SK-N-SH (cell line): ENCODE data around the gene NPIPB8. TPM values are rescaled to one million over a fixed set of nuclear protein-coding genes. Genes with fewer than 3 reads are reported as not detected.
"Not testable (repeated sequence)": the region's sequence is repeated elsewhere in the genome, so short reads cannot be mapped to it uniquely, and the experiment has no call there.

Experiments used
- CTCF ChIA-PET: fragments of 300-600, 350-600 bp; formaldehyde crosslinking; extraction: SDS; loops from one replicate; lab custom pipeline; 2021; lab: Yijun Ruan, JAX
- POLR2A ChIA-PET: fragments of 350-600 bp; sonication (Branson Sonifier 250); formaldehyde crosslinking; extraction: SDS; loops from one replicate; lab custom pipeline; 2020; ENCODE audit warnings: antibody characterized with exemption, inconsistent platforms; lab: Yijun Ruan, JAX
- DNase-seq: peaks from one replicate; pipeline ENCODE4 v3.0.0; 2012
- H2AFZ ChIP-seq: fragments of 200-600 bp; sonication (generic); 2 replicates; pipeline ENCODE4 v1.8.1; 2016; ENCODE audit warnings: antibody characterized with exemption, mild to moderate bottlenecking, low read depth
- H3F3A ChIP-seq: fragments of 200-600 bp; sonication (generic); replicated peaks from 2 replicates; pipeline ENCODE3; 2016; ENCODE audit warnings: antibody characterized with exemption, mild to moderate bottlenecking; ENCODE audit not compliant: insufficient read depth
- H3K27ac ChIP-seq, 2 experiments: fragments of 200-500 bp in 1 of 2; fragments of 200-600 bp in 1 of 2; sonication (Bioruptor generic) in 1 of 2; sonication (generic), shearing (Covaris generic) in 1 of 2; 2 replicates each; pipeline versions ENCODE4 v1.5.1 to v1.6.1; 2014 to 2016; ENCODE audit warnings: low read depth in 2 of 2, inconsistent platforms in 1 of 2, low read length in 1 of 2, mild to moderate bottlenecking in 1 of 2, mixed read lengths in 1 of 2
- H3K27me3 ChIP-seq: fragments of 200-600 bp; sonication (generic), shearing (Covaris generic); 2 replicates; pipeline ENCODE4 v1.6.1; 2016; ENCODE audit warnings: mixed run types; ENCODE audit not compliant: insufficient read depth
- H3K36me3 ChIP-seq, 2 experiments: fragments of 200-500 bp in 1 of 2; fragments of 200-600 bp in 1 of 2; sonication (Bioruptor generic) in 1 of 2; sonication (generic) in 1 of 2; replicated peaks in 1 of 2; 2 replicates each; pipeline versions ENCODE3 to v1.5.1; 2014 to 2016; ENCODE audit warnings: low read length in 1 of 2, mild to moderate bottlenecking in 1 of 2; ENCODE audit not compliant: insufficient read depth in 2 of 2, control insufficient read depth in 1 of 2
- H3K4me1 ChIP-seq, 2 experiments: fragments of 200-500 bp in 1 of 2; fragments of 200-600 bp in 1 of 2; sonication (Bioruptor generic) in 1 of 2; sonication (generic), shearing (Covaris generic) in 1 of 2; 2 replicates each; pipeline versions ENCODE4 v1.5.1 to v1.6.1; 2014 to 2016; ENCODE audit warnings: low read depth in 1 of 2, low read length in 1 of 2, mixed run types in 1 of 2; ENCODE audit not compliant: insufficient read depth in 2 of 2, control insufficient read depth in 1 of 2
- H3K4me2 ChIP-seq: fragments of 200-600 bp; sonication (generic), shearing (Covaris generic); 2 replicates; pipeline ENCODE4 v1.6.1; 2017; ENCODE audit warnings: mixed run types
- H3K4me3 ChIP-seq, 2 experiments: fragments of 200-500 bp in 1 of 2; fragments of 200-600 bp in 1 of 2; sonication (Bioruptor generic) in 1 of 2; sonication (generic), shearing (Covaris generic) in 1 of 2; 2 replicates each; pipeline versions ENCODE4 v1.5.1 to v1.8.1; 2014 to 2016; ENCODE audit warnings: low read depth in 2 of 2, inconsistent platforms in 1 of 2, low read length in 1 of 2, mild to moderate bottlenecking in 1 of 2, mixed read lengths in 1 of 2, moderate library complexity in 1 of 2
- H3K79me2 ChIP-seq: fragments of 200-600 bp; sonication (generic); 2 replicates; pipeline ENCODE4 v1.8.1; 2017; ENCODE audit warnings: mild to moderate bottlenecking; ENCODE audit not compliant: insufficient read depth
- H3K9ac ChIP-seq: fragments of 200-600 bp; sonication (generic); 2 replicates; pipeline ENCODE4 v1.6.1; 2017; ENCODE audit warnings: mixed run types
- H3K9me2 ChIP-seq: fragments of 200-600 bp; sonication (generic); 2 replicates; pipeline ENCODE4 v1.6.1; 2017; ENCODE audit warnings: mixed run types
- H3K9me3 ChIP-seq: fragments of 200-600 bp; sonication (generic); 2 replicates; pipeline ENCODE4 v1.6.1; 2017; ENCODE audit warnings: mixed run types, mild to moderate bottlenecking, moderate library complexity
- H4K20me1 ChIP-seq: fragments of 200-600 bp; sonication (generic); 2 replicates; pipeline ENCODE4 v1.6.1; 2017; ENCODE audit warnings: mild to moderate bottlenecking, mixed run types; ENCODE audit not compliant: insufficient read depth
- WGBS: methylation state at CpG from one replicate; pipeline ENCODE4 v1.1.6; 2017; ENCODE audit warnings: low lambda C conversion rate; 5-methylcytosine and 5-hydroxymethylcytosine counted together
- polyA plus RNA-seq, 3 experiments: library from polyadenylated mRNA; depleted of rRNA; stranded (reverse); fragments of >200 nt; gene quantifications; 2 replicates each; pipeline ENCODE4 v1.2.3, GENCODE V29; 2012

The NPIPB8 gene
- polyA plus RNA-seq, 1 of the 3 experiments (the other 2 are of a cell fraction): not detected

DNA sequence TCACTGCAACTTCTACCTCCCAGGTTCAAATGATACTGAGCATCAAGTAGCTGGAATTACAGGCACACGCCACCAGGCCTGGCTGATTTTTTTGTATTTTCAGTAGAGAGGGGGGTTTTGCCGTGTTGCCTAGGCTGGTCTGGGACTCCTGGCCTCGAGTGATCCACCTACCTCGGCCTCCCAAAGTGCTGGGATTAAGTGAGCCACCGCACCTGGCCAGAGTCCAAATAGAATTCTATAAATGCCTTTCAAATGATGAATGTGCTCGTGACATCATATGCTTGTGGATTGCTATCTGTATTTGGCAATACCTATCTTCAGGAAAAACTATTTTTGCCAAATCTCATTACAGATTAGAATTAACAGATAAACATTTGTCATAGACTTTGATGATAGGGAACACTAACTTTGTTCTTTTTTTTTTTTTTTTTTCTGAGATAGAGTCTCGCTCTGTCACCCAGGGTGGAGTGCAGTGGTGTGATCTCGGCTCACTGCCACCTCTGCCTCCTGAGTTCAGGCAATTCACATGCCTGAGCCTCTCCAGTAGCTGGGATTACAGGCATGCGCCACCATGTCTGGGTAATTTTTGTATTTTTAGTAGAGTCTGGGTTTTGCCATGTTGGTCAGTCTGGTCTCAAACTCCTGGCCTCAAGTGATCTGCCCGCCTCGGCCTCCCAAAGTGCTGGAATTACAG, 55.5 kb downstream of the NPIPB8 start:
- H3K27ac ChIP-seq, H3K36me3 ChIP-seq, H4K20me1 ChIP-seq, H2AFZ ChIP-seq, H3K79me2 ChIP-seq, CTCF ChIA-PET, POLR2A ChIA-PET, H3K4me1 ChIP-seq, H3K27me3 ChIP-seq, H3K9me2 ChIP-seq, H3F3A ChIP-seq, H3K9ac ChIP-seq, H3K9me3 ChIP-seq, H3K4me2 ChIP-seq, H3K4me3 ChIP-seq, DNase-seq: not testable (repeated sequence)
- no CpG with 5 or more reads among the region's 11 CpGs for WGBS

DNA sequence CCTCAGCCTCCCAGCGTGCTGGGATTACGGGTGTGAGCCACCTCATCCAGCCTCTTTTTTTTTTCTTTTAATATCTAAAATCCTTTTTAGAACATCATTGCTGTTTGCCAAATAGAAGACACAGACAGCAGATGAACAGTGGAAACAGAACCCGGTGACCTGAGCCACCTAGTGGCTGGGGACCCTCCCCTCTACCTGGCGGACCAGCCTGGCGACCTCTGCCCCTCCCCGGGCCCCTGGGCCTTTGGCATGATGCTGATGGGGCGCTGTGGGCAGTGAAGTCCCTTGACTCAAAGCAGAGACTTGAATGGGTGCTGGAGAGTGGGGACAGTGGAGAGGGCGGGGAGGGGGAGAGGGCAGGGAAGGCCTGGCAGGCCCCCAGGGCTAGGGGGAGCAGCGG, 61.9 kb downstream of the NPIPB8 start:
- H2AFZ ChIP-seq, H4K20me1 ChIP-seq, H3K9me2 ChIP-seq, H3K9me3 ChIP-seq, H3K27me3 ChIP-seq, POLR2A ChIA-PET, H3K4me2 ChIP-seq, H3K27ac ChIP-seq, DNase-seq, H3F3A ChIP-seq, H3K4me1 ChIP-seq, CTCF ChIA-PET, H3K79me2 ChIP-seq, H3K36me3 ChIP-seq, H3K4me3 ChIP-seq, H3K9ac ChIP-seq: not testable (repeated sequence)
- WGBS: 64% methylated on average over 3 of the region's 9 CpGs

DNA sequence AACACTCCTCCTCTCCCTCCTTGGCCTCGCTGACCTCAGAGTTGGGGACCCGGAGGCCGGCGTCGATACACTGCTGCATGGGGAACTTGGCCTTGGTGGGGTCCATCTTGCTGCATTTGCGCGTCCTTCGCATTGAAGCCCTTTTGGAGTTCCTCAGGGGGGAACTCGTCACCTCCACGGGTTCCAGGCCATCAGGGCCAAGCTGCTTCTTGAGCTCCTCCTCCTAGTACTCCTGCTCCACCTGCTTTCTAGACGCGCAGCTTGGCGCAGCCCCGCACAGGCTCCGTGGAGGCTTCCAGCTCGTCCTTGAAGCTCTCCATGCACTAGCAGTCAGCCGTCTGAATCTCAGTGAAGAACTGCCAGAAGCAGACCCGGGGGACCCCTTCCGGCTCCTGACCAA, 62.5 kb downstream of the NPIPB8 start:
- POLR2A ChIA-PET, H4K20me1 ChIP-seq, H3K36me3 ChIP-seq, H3K9me2 ChIP-seq, H3K4me2 ChIP-seq, H3K27me3 ChIP-seq, H3K4me3 ChIP-seq, H3K79me2 ChIP-seq, H3F3A ChIP-seq, DNase-seq, H3K27ac ChIP-seq, H3K4me1 ChIP-seq, H3K9me3 ChIP-seq, H2AFZ ChIP-seq, CTCF ChIA-PET, H3K9ac ChIP-seq: not testable (repeated sequence)
- WGBS: 87% methylated on average over 13 of the region's 19 CpGs

DNA sequence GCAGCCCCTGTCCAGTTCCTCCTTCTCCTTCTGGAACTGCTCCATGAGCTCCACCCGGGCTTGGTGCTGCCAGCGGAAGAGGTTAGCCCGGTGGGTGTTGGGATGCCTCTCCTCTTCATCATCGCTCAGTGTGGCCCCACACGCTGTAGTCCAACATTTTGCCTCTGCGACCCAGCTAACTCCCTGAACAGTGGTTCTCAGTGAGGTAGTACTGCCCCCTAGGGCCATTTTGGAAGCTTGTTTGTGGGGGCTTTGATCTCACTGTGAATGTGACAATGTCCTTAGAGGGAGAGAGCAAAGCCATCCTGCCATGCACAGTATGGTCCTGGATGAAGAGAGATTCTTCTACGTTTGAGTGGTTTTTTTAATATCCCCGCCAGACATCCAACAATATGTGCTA, 63.5 kb downstream of the NPIPB8 start:
- H4K20me1 ChIP-seq, POLR2A ChIA-PET, H3K4me2 ChIP-seq, DNase-seq, H3K27me3 ChIP-seq, H3K9ac ChIP-seq, H2AFZ ChIP-seq, H3K27ac ChIP-seq, H3K9me2 ChIP-seq, CTCF ChIA-PET, H3K79me2 ChIP-seq, H3K9me3 ChIP-seq, H3K36me3 ChIP-seq, H3K4me3 ChIP-seq, H3K4me1 ChIP-seq, H3F3A ChIP-seq: not testable (repeated sequence)
- WGBS: no CpG with 5 or more reads among the region's 8 CpGs

DNA sequence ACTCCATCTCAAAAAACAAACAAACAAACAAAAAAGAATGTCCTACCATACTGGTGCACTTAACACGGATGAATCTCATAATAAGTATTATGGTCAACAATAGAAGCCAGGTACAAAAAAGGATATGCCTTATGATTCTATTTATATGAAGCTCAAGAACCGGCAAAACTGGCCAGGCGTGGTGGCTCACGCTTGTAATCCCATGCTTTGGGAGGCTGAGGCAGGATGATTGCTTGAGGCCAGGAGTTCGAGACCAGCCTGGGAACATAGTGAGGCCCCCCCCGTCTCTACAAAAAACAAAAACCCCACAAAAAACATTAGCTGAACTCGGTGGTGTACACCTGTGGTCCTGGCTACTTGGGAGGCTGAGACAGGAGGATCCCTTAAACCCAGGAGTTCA, 66.4 kb downstream of the NPIPB8 start:
- H3K4me2 ChIP-seq, H3F3A ChIP-seq, H3K27ac ChIP-seq, H3K36me3 ChIP-seq, H3K79me2 ChIP-seq, H3K27me3 ChIP-seq, CTCF ChIA-PET, H3K4me1 ChIP-seq, POLR2A ChIA-PET, H4K20me1 ChIP-seq, H3K4me3 ChIP-seq, DNase-seq, H3K9me2 ChIP-seq, H3K9me3 ChIP-seq, H3K9ac ChIP-seq, H2AFZ ChIP-seq: not testable (repeated sequence)
- no CpG with 5 or more reads among the region's 7 CpGs for WGBS

Other genes with a start within 250 kb of the NPIPB8 start
- 153 and 196 TPM in 2 replicates for gene EIF3CL, start 234.2 kb upstream of the NPIPB8 start, polyA plus RNA-seq (2012; rRNA removed)
- 0.13 TPM in 1 of 2 replicates, not detected in the other for gene NPIPB7, start 165.7 kb upstream of the NPIPB8 start, polyA plus RNA-seq (2012; rRNA removed)
- 17.3 and 18.5 TPM in 2 replicates for gene CLN3, start 146.0 kb upstream of the NPIPB8 start, polyA plus RNA-seq (2012; rRNA removed)
- 0.03 TPM in 1 of 2 replicates, not detected in the other for gene APOBR, start 143.4 kb upstream of the NPIPB8 start, polyA plus RNA-seq (2012; rRNA removed)
- not detected in 2 replicates for gene IL27, start 131.2 kb upstream of the NPIPB8 start, polyA plus RNA-seq (2012; rRNA removed)
- 0.61 and 1.1 TPM in 2 replicates for gene NUPR1, start 99.1 kb upstream of the NPIPB8 start, polyA plus RNA-seq (2012; rRNA removed)
- 3.3 and 4.6 TPM in 2 replicates for gene SGF29, start 84.1 kb upstream of the NPIPB8 start, polyA plus RNA-seq (2012; rRNA removed)
- gene SULT1A2, start 41.0 kb upstream of the NPIPB8 start, polyA plus RNA-seq (2012; rRNA removed): 0.07 TPM in 1 of 2 replicates, not detected in the other
- 0.13 and 0.21 TPM in 2 replicates for gene SULT1A1, start 28.0 kb upstream of the NPIPB8 start, polyA plus RNA-seq (2012; rRNA removed)
- gene EIF3C, start 73.4 kb downstream of the NPIPB8 start, polyA plus RNA-seq (2012; rRNA removed): 399 and 488 TPM in 2 replicates
- 0.74 and 0.84 TPM in 2 replicates for gene NPIPB9, start 113.7 kb downstream of the NPIPB8 start, polyA plus RNA-seq (2012; rRNA removed)
- gene ATXN2L, start 184.9 kb downstream of the NPIPB8 start, polyA plus RNA-seq (2012; rRNA removed): 21.5 and 39.2 TPM in 2 replicates
- 300 and 358 TPM in 2 replicates for gene TUFM, start 208.3 kb downstream of the NPIPB8 start, polyA plus RNA-seq (2012; rRNA removed)
- 59.8 and 71.1 TPM in 2 replicates for gene SH2B1, start 225.8 kb downstream of the NPIPB8 start, polyA plus RNA-seq (2012; rRNA removed)
- gene ATP2A1, start 240.4 kb downstream of the NPIPB8 start, polyA plus RNA-seq (2012; rRNA removed): 3.0 and 3.3 TPM in 2 replicates